Fibroblast of gingiva (primary cell): Measurements from ENCODE around the gene TTLL10.

Experiments
- DNase-seq: peaks from one replicate; pipeline ENCODE4 v3.0.0-alpha.2; 2011; ENCODE audit warnings: low read depth

The TTLL10 gene

GRCh38 chr1:1173793-1174415, at the start of gene TTLL10:
Gene TTLL10 (plus strand): TSS chr1:1173880. CDS start chr1:1179216, 5,336 bp downstream.
- no peak for DNase-seq

GRCh38 chr1:1124508-1124785, 49.2 kb upstream of the TTLL10 start:
- no peak for DNase-seq

GRCh38 chr1:1124786-1125642, 48.7 kb upstream of the TTLL10 start:
- no peak for DNase-seq

GRCh38 chr1:1125945-1126344, 47.7 kb upstream of the TTLL10 start:
- DNase-seq, result no peak

- no peak for DNase-seq
Measured at GRCh38 chr1:1127551-1128451, 45.9 kb upstream of the TTLL10 start.

GRCh38 chr1:1128454-1129139, 45.1 kb upstream of the TTLL10 start:
- no peak for DNase-seq

- DNase-seq, result no peak
Measured at GRCh38 chr1:1129381-1129821, 44.3 kb upstream of the TTLL10 start.

GRCh38 chr1:1130206-1131120, 43.2 kb upstream of the TTLL10 start:
- no peak for DNase-seq

- no peak for DNase-seq
Measured at GRCh38 chr1:1132042-1132950, 41.4 kb upstream of the TTLL10 start.

GRCh38 chr1:1132956-1133750, 40.5 kb upstream of the TTLL10 start:
- no peak for DNase-seq

GRCh38 chr1:1134300-1134970, 39.2 kb upstream of the TTLL10 start:
- DNase-seq, result no peak

GRCh38 chr1:1135339-1136136, 38.1 kb upstream of the TTLL10 start:
- DNase-seq, result no peak

- DNase-seq, result no peak
Measured at GRCh38 chr1:1136547-1137230, 37.0 kb upstream of the TTLL10 start.

- no peak for DNase-seq
Measured at GRCh38 chr1:1137256-1138045, 36.2 kb upstream of the TTLL10 start.

GRCh38 chr1:1140673-1141072, 33.0 kb upstream of the TTLL10 start:
- no peak for DNase-seq

GRCh38 chr1:1141244-1141910, 32.3 kb upstream of the TTLL10 start:
- DNase-seq, result no peak
